CD4-positive, alpha-beta T cell treated with Interleukin-2 at 100 ng/mL for 4 hours (primary cell): ENCODE data around the gene ABL1.

Experiments
- DNase-seq: peaks from one replicate; pipeline ENCODE4 v3.0.0-alpha.2; 2020; ENCODE audit warnings: low spot score

Gene ABL1

GRCh38 chr9:130849356-130849755, 14.3 kb downstream of the ABL1 start:
- DNase-seq: no peak

- DNase-seq: no peak
These were observed 17.7 kb downstream of the ABL1 start for GRCh38 chr9:130852801-130853200.

GRCh38 chr9:130854092-130854491, 19.0 kb downstream of the ABL1 start:
- no peak for DNase-seq

GRCh38 chr9:130854835-130855234, 19.8 kb downstream of the ABL1 start:
- no peak for DNase-seq

GRCh38 chr9:130856474-130856873, 21.4 kb downstream of the ABL1 start:
- no peak for DNase-seq

GRCh38 chr9:130857864-130858738, 23.0 kb downstream of the ABL1 start:
- no peak for DNase-seq

GRCh38 chr9:130858739-130859705, 24.0 kb downstream of the ABL1 start:
- no peak for DNase-seq

- DNase-seq: no peak
These were observed 25.6 kb downstream of the ABL1 start for GRCh38 chr9:130860458-130861316.

- no peak for DNase-seq
These were observed 26.5 kb downstream of the ABL1 start for GRCh38 chr9:130861372-130862180.

GRCh38 chr9:130862217-130862616, 27.2 kb downstream of the ABL1 start:
- DNase-seq: no peak

- no peak for DNase-seq
These were observed 27.7 kb downstream of the ABL1 start for GRCh38 chr9:130862747-130863146.

- DNase-seq: no peak
These were observed 29.5 kb downstream of the ABL1 start for GRCh38 chr9:130864541-130864940.

- DNase-seq: no peak
These were observed 30.9 kb downstream of the ABL1 start for GRCh38 chr9:130865921-130866320.

- peak; percentile 43 for DNase-seq
These were observed 31.5 kb downstream of the ABL1 start for GRCh38 chr9:130866474-130866965.

- DNase-seq: no peak
These were observed 32.5 kb downstream of the ABL1 start for GRCh38 chr9:130867556-130867955.

- no peak for DNase-seq
These were observed 33.2 kb downstream of the ABL1 start for GRCh38 chr9:130868230-130868629.

GRCh38 chr9:130869250-130869649, 34.2 kb downstream of the ABL1 start:
- no peak for DNase-seq

- DNase-seq: no peak
These were observed 35.7 kb downstream of the ABL1 start for GRCh38 chr9:130870491-130871381.

GRCh38 chr9:130871395-130872062, 36.5 kb downstream of the ABL1 start:
- DNase-seq: no peak
